Smooth muscle cell (in vitro differentiated cells): ENCODE data around the gene RNF126. TPM values are rescaled to one million over a fixed set of nuclear protein-coding genes. Genes with fewer than 3 reads are reported as not detected.
"Not testable (repeated sequence)": the region's sequence is repeated elsewhere in the genome, so short reads cannot be mapped to it uniquely, and the experiment has no call there.

ENCODE experiments used
- DNase-seq: peaks from one replicate; lab custom pipeline; 2025; ENCODE audit not compliant: unreplicated experiment; lab: John Stamatoyannopoulos, UW
- H2AFZ ChIP-seq: fragments of 200-600 bp; sonication (generic); 2 replicates; pipeline ENCODE4 v1.6.0; 2016; ENCODE audit warnings: antibody characterized with exemption, low read depth, mild to moderate bottlenecking
- H3F3A ChIP-seq: fragments of 200-600 bp; sonication (generic); 2 replicates; pipeline ENCODE4 v1.6.0; 2017; ENCODE audit warnings: antibody characterized with exemption, low read depth
- H3K27ac ChIP-seq: fragments of 200-600 bp; sonication (generic); 2 replicates; pipeline ENCODE4 v1.5.1; 2016; ENCODE audit warnings: low read depth, mild to moderate bottlenecking
- H3K27me3 ChIP-seq: fragments of 200-600 bp; sonication (generic); 2 replicates; pipeline ENCODE4 v1.6.1; 2016; ENCODE audit warnings: low read depth, mild to moderate bottlenecking
- H3K36me3 ChIP-seq: fragments of 200-600 bp; sonication (generic); 2 replicates; pipeline ENCODE4 v1.5.1; 2016; ENCODE audit warnings: low read depth
- H3K4me1 ChIP-seq: fragments of 200-600 bp; sonication (generic); 2 replicates; pipeline ENCODE4 v1.5.1; 2016; ENCODE audit warnings: low read depth
- H3K4me2 ChIP-seq: fragments of 200-600 bp; sonication (generic); 2 replicates; pipeline ENCODE4 v1.6.0; 2016; ENCODE audit warnings: mild to moderate bottlenecking
- H3K4me3 ChIP-seq: fragments of 200-600 bp; sonication (generic); 2 replicates; pipeline ENCODE4 v1.5.1; 2016; ENCODE audit warnings: mild to moderate bottlenecking
- H3K79me2 ChIP-seq: fragments of 200-600 bp; sonication (generic); 2 replicates; pipeline ENCODE4 v1.6.0; 2016; ENCODE audit warnings: low read depth, mild to moderate bottlenecking
- H3K9ac ChIP-seq: fragments of 200-600 bp; sonication (generic); 2 replicates; pipeline ENCODE4 v1.6.0; 2016; ENCODE audit warnings: low read depth
- H3K9me3 ChIP-seq: fragments of 200-600 bp; sonication (generic); replicated peaks from 2 replicates; pipeline ENCODE4 v1.5.1; 2016; ENCODE audit warnings: low read depth
- H4K20me1 ChIP-seq: fragments of 200-600 bp; sonication (generic); 2 replicates; pipeline ENCODE4 v1.6.0; 2016; ENCODE audit warnings: low read depth
- WGBS: methylation state at CpG from one replicate; pipeline ENCODE4 v1.1.7; 2016; ENCODE audit warnings: low lambda C conversion rate; 5-methylcytosine and 5-hydroxymethylcytosine counted together
- polyA plus RNA-seq: library from polyadenylated mRNA; unstranded; fragments of >200 nt; fragmentation: Nextera tagmentation; extraction: Ambion mirVana; gene quantifications from 2 replicates; pipeline ENCODE4 v1.2.1, GENCODE V29; 2016
- total RNA-seq: library from RNA; depleted of rRNA; stranded (reverse); fragments of >200 nt; gene quantifications from 2 replicates; pipeline ENCODE4 v1.2.3, GENCODE V29; 2014
- TF ChIP-seq, protein P1 (sequence below): fragments of 200-600 bp; sonication (generic); IDR thresholded peaks from 2 replicates; pipeline ENCODE4 v1.5.1; 2017; ENCODE audit warnings: borderline replicate concordance, mild to moderate bottlenecking, antibody characterized with exemption; ENCODE audit not compliant: insufficient read depth, poor library complexity, severe bottlenecking

RNF126 gene
- total and polyA plus RNA-seq, 2 experiments from 2014 or later, result 19.8 to 60.4 TPM

- Histone ChIP-seq H3K27me3 (no peaks in the 10 kb centered on the region), H3K9me3 (no peaks in the 10 kb centered on the region), H3K4me3 (no peak overlapping the region), H4K20me1 (no peaks in the 10 kb centered on the region), H3K79me2 (no peaks in the 10 kb centered on the region), H2AFZ (no peak overlapping the region), H3K9ac (no peak overlapping the region), H3K4me1 (no peaks in the 10 kb centered on the region), H3F3A (peaks cover under 1% of the 10 kb centered on the region), H3K27ac (no peak overlapping the region), H3K36me3 (no peaks in the 10 kb centered on the region), H3K4me2 (no peak overlapping the region)
- TF ChIP-seq, protein P1, sequence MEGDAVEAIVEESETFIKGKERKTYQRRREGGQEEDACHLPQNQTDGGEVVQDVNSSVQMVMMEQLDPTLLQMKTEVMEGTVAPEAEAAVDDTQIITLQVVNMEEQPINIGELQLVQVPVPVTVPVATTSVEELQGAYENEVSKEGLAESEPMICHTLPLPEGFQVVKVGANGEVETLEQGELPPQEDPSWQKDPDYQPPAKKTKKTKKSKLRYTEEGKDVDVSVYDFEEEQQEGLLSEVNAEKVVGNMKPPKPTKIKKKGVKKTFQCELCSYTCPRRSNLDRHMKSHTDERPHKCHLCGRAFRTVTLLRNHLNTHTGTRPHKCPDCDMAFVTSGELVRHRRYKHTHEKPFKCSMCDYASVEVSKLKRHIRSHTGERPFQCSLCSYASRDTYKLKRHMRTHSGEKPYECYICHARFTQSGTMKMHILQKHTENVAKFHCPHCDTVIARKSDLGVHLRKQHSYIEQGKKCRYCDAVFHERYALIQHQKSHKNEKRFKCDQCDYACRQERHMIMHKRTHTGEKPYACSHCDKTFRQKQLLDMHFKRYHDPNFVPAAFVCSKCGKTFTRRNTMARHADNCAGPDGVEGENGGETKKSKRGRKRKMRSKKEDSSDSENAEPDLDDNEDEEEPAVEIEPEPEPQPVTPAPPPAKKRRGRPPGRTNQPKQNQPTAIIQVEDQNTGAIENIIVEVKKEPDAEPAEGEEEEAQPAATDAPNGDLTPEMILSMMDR, result no peak
- DNase-seq, result no peak
- 79% methylated on average over 9 of the region's 9 CpGs for WGBS
Observed at GRCh38 chr19:670609-671075, 7.6 kb upstream of the RNF126 start.

DNA sequence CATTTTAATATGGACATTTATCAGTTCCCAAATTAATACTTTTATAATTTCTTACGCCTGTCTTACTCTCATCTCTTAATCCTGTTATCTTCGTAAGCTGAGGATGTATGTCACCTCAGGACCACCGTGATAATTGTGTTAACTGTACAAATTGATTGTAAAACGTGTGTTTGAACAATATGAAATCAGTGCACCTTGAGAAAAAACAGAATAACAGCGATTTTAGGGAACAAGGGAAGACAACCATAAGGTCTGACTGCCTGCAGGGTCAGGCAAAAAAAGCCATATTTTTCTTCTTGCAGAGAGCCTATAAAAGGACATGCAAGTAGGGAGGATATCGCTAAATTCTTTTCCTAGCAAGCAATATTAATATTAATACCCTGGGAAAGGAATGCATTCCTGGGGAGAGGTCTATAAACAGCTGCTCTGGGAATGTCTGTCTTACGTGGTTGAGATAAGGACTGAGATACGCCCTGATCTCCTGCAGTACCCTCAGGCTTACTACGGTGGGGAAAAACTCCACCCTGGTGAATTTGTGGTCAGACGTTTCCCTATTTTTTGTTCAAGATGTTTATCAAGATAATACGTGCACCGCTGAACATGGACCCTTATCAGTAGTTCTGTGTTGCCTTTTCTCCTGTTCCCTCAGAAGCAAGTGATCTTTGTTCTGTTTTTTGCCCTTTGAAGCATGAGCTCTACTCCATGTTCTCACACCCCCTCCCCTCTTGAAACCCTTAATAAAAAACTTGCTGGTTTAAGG, 5.8 kb upstream of the RNF126 start:
- not testable (repeated sequence) for H3K4me2 ChIP-seq, H4K20me1 ChIP-seq, H2AFZ ChIP-seq, H3K79me2 ChIP-seq, H3F3A ChIP-seq, H3K9ac ChIP-seq, H3K27ac ChIP-seq, H3K4me1 ChIP-seq, DNase-seq, H3K9me3 ChIP-seq, H3K36me3 ChIP-seq, H3K4me3 ChIP-seq, H3K27me3 ChIP-seq
- 67% methylated on average over 12 of the region's 12 CpGs for WGBS

GRCh38 chr19:666985-667573, 4.1 kb upstream of the RNF126 start:
- not testable (repeated sequence) for H4K20me1 ChIP-seq, H3F3A ChIP-seq, H3K36me3 ChIP-seq, H3K27ac ChIP-seq, H2AFZ ChIP-seq, H3K4me2 ChIP-seq, H3K27me3 ChIP-seq, DNase-seq, H3K9me3 ChIP-seq, H3K4me3 ChIP-seq, H3K4me1 ChIP-seq, H3K9ac ChIP-seq
- H3K79me2 ChIP-seq, result peaks cover 15% of the 10 kb centered on the region
- WGBS, result 88% methylated on average over 37 of the region's 38 CpGs

DNA sequence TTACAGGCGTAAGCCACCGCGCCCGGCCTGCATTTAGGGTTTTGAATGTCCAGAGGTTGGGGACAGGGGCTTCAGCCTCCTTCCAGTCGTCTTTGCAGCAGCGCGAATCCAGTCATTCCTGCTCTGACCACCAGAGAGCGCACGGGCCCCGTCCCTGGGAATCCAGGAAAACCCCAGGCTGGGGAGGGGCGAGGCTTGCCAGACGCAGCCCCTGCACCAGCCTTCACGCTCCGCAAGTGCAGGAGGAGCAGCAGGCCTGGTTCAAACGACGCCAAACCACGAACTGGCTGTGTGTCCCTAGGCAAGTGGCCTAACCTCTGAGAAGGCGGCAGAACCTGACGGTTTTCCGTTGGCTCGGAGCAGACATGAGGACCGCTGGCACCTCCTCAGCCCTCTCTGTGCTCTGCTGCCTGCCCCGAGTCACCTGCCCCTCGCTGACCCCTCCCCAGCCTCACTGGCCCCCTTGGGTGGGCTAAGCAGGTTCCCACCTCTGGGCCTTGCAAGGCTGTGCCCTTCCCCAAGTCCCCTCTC, 2.0 kb upstream of the RNF126 start:
- 16% methylated on average over 24 of the region's 24 CpGs for WGBS
- Histone ChIP-seq H3K9me3 (no peaks in the 10 kb centered on the region), H3K36me3 (no peaks in the 10 kb centered on the region), H3K4me3 (no peak overlapping the region), H2AFZ (peak overlapping the region; percentile 69), H3K4me2 (peak overlapping the region; percentile 85), H3K4me1 (peaks cover 15% of the 10 kb centered on the region), H4K20me1 (peaks cover 27% of the 10 kb centered on the region), H3F3A (peaks cover 6% of the 10 kb centered on the region), H3K79me2 (peaks cover 36% of the 10 kb centered on the region), H3K27ac (no peak overlapping the region), H3K9ac (no peak overlapping the region), H3K27me3 (no peaks in the 10 kb centered on the region)
- TF ChIP-seq, protein P1, result peak; percentile 92
- DNase-seq, result peak; percentile 70
